GM23338 (cell line): ENCODE measurements around the gene STN1. TPM values are rescaled to one million over a fixed set of nuclear protein-coding genes. Genes with fewer than 3 reads are reported as not detected.

Experiments used
- CREB1 ChIP-seq: fragments of 250-450 bp; sonication (Bioruptor Pico); IDR thresholded peaks from 2 replicates; pipeline ENCODE4 v1.5.0; 2020; ENCODE audit warnings: low read depth, mild to moderate bottlenecking, moderate library complexity
- EZH2 ChIP-seq: fragments of 200-600 bp; sonication (generic); IDR thresholded peaks from one replicate; pipeline ENCODE4 v1.8.0; 2017; ENCODE audit warnings: antibody characterized with exemption, mild to moderate bottlenecking, low read depth; ENCODE audit not compliant: unreplicated experiment
- EZH2phosphoT487 ChIP-seq: fragments of 200-600 bp; sonication (generic); IDR thresholded peaks from one replicate; pipeline ENCODE4 v1.8.1; 2018; ENCODE audit warnings: antibody characterized with exemption; ENCODE audit not compliant: unreplicated experiment
- ZNF114 ChIP-seq: fragments of 250-450 bp; sonication (Bioruptor Pico); IDR thresholded peaks from 2 replicates; pipeline ENCODE4 v1.5.0; 2020; ENCODE audit warnings: mild to moderate bottlenecking, moderate library complexity
- ZNF331 ChIP-seq: fragments of 250-450 bp; sonication (Bioruptor Pico); IDR thresholded peaks from 2 replicates; pipeline ENCODE4 v1.5.0; 2020; ENCODE audit warnings: low read depth, mild to moderate bottlenecking, moderate library complexity
- polyA plus RNA-seq: library from polyadenylated mRNA; unstranded; fragments of >200 nt; fragmentation: Nextera tagmentation; extraction: Ambion mirVana; gene quantifications from 2 replicates; pipeline ENCODE4 v1.2.1, GENCODE V29; 2016
- total RNA-seq: library from RNA; depleted of rRNA; stranded (reverse); fragments of >200 nt; shearing (Covaris generic); gene quantifications from 2 replicates; pipeline ENCODE4 v1.2.3, GENCODE V29; 2014
- TF ChIP-seq, protein P1 (sequence below): fragments of 250-450 bp; sonication (Bioruptor Pico); IDR thresholded peaks from 2 replicates; pipeline ENCODE4 v1.5.0; 2020; ENCODE audit warnings: mild to moderate bottlenecking, moderate library complexity
- TF ChIP-seq, protein P2 (sequence below): IDR thresholded peaks from 2 replicates; pipeline ENCODE4 v1.6.1; 2016; ENCODE audit warnings: antibody characterized with exemption

Gene STN1
- total and polyA plus RNA-seq, 2 experiments from 2014 or later = 7.2 to 11.3 TPM

DNA sequence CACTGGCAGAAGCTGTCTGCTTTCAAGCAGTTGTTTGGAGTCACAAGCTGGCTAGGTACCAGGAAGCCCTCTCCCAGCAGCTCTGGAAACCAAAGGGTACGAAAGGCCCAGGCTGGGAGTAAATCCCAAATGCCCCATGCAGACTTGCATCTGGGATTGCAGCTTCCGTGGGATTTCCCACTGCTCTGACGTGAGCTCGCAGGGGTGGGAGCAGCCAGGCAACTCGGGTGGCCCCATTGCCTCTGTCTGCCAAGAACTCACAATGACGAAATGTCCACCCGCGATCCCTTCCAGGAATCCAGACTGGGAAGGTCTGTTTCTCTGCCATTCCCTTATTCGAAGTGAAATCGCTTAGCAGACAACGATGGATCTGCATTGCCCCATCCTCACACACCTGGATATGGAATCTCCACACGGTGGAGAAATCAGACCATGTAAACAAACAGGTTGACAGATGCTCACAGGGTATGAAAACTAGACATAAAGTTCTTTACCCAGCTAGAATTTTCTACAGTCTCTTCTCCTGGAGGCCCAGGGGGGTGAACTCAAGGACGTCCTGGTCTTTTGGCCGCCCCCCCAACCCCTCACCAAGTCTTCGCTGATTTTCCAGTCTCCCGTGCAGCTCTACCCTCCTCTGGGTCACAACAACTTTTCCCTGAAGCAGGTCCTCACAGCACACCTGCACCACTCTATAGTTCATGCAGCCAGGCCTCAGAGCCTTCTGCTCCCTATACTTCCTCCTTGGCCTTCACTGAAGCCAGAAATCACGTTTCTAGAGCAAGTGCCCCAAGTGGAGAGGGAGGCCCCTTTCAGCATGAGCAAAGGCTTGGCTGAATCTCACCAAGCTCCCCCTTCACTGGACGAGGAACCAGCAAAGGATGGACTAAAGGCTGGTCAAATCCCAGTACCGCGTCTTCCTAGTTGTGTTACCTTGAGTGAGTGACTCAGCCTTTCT lies 82.6 kb downstream of the STN1 start (continued):
- TF ChIP-seq, protein P1, sequence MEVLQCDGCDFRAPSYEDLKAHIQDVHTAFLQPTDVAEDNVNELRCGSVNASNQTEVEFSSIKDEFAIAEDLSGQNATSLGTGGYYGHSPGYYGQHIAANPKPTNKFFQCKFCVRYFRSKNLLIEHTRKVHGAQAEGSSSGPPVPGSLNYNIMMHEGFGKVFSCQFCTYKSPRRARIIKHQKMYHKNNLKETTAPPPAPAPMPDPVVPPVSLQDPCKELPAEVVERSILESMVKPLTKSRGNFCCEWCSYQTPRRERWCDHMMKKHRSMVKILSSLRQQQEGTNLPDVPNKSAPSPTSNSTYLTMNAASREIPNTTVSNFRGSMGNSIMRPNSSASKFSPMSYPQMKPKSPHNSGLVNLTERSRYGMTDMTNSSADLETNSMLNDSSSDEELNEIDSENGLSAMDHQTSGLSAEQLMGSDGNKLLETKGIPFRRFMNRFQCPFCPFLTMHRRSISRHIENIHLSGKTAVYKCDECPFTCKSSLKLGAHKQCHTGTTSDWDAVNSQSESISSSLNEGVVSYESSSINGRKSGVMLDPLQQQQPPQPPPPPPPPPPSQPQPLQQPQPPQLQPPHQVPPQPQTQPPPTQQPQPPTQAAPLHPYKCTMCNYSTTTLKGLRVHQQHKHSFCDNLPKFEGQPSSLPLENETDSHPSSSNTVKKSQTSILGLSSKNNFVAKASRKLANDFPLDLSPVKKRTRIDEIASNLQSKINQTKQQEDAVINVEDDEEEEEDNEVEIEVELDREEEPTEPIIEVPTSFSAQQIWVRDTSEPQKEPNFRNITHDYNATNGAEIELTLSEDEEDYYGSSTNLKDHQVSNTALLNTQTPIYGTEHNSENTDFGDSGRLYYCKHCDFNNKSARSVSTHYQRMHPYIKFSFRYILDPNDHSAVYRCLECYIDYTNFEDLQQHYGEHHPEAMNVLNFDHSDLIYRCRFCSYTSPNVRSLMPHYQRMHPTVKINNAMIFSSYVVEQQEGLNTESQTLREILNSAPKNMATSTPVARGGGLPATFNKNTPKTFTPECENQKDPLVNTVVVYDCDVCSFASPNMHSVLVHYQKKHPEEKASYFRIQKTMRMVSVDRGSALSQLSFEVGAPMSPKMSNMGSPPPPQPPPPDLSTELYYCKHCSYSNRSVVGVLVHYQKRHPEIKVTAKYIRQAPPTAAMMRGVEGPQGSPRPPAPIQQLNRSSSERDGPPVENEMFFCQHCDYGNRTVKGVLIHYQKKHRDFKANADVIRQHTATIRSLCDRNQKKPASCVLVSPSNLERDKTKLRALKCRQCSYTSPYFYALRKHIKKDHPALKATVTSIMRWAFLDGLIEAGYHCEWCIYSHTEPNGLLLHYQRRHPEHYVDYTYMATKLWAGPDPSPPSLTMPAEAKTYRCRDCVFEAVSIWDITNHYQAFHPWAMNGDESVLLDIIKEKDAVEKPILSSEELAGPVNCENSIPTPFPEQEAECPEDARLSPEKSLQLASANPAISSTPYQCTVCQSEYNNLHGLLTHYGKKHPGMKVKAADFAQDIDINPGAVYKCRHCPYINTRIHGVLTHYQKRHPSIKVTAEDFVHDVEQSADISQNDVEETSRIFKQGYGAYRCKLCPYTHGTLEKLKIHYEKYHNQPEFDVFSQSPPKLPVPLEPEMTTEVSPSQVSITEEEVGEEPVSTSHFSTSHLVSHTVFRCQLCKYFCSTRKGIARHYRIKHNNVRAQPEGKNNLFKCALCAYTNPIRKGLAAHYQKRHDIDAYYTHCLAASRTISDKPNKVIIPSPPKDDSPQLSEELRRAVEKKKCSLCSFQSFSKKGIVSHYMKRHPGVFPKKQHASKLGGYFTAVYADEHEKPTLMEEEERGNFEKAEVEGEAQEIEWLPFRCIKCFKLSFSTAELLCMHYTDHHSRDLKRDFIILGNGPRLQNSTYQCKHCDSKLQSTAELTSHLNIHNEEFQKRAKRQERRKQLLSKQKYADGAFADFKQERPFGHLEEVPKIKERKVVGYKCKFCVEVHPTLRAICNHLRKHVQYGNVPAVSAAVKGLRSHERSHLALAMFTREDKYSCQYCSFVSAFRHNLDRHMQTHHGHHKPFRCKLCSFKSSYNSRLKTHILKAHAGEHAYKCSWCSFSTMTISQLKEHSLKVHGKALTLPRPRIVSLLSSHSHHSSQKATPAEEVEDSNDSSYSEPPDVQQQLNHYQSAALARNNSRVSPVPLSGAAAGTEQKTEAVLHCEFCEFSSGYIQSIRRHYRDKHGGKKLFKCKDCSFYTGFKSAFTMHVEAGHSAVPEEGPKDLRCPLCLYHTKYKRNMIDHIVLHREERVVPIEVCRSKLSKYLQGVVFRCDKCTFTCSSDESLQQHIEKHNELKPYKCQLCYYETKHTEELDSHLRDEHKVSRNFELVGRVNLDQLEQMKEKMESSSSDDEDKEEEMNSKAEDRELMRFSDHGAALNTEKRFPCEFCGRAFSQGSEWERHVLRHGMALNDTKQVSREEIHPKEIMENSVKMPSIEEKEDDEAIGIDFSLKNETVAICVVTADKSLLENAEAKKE = no peak
- TF ChIP-seq ZNF331 (no peak), CREB1 (CRISPR knock-in tag) (no peak), EZH2 (no peak), ZNF114 (no peak), EZH2phosphoT487 (no peak)
- TF ChIP-seq, protein P2, sequence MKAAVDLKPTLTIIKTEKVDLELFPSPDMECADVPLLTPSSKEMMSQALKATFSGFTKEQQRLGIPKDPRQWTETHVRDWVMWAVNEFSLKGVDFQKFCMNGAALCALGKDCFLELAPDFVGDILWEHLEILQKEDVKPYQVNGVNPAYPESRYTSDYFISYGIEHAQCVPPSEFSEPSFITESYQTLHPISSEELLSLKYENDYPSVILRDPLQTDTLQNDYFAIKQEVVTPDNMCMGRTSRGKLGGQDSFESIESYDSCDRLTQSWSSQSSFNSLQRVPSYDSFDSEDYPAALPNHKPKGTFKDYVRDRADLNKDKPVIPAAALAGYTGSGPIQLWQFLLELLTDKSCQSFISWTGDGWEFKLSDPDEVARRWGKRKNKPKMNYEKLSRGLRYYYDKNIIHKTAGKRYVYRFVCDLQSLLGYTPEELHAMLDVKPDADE = no peak
